CD4-positive, alpha-beta T cell treated with Interleukin-15 for 4 hours (primary cell): ENCODE results near the gene RBM5.

ENCODE experiments used
- DNase-seq: peaks from one replicate; pipeline ENCODE4 v3.0.0-alpha.2; 2020; ENCODE audit warnings: low spot score

The RBM5 gene

GRCh38 chr3:50121072-50122032, 32.6 kb downstream of the RBM5 start:
- DNase-seq: peak; percentile 61

GRCh38 chr3:50122071-50122470, 33.4 kb downstream of the RBM5 start:
- DNase-seq: no peak

GRCh38 chr3:50122661-50123391, 34.1 kb downstream of the RBM5 start:
- DNase-seq: no peak

GRCh38 chr3:50123394-50124051, 34.8 kb downstream of the RBM5 start:
- no peak for DNase-seq

- DNase-seq: no peak
Observed at GRCh38 chr3:50124052-50124799, 35.5 kb downstream of the RBM5 start.

- no peak for DNase-seq
Observed at GRCh38 chr3:50124800-50125178, 36.1 kb downstream of the RBM5 start.

- no peak for DNase-seq
Observed at GRCh38 chr3:50125541-50126286, 37.0 kb downstream of the RBM5 start.

GRCh38 chr3:50126287-50127211, 37.8 kb downstream of the RBM5 start:
- no peak for DNase-seq

GRCh38 chr3:50127251-50127691, 38.6 kb downstream of the RBM5 start:
- DNase-seq: no peak

- no peak for DNase-seq
Observed at GRCh38 chr3:50128001-50128400, 39.3 kb downstream of the RBM5 start.

GRCh38 chr3:50130436-50130835, 41.7 kb downstream of the RBM5 start:
- DNase-seq: no peak

GRCh38 chr3:50132421-50133282, 43.9 kb downstream of the RBM5 start:
- no peak for DNase-seq

- DNase-seq: no peak
Observed at GRCh38 chr3:50133283-50133615, 44.5 kb downstream of the RBM5 start.

- DNase-seq: no peak
Observed at GRCh38 chr3:50134367-50134766, 45.6 kb downstream of the RBM5 start.

GRCh38 chr3:50135964-50136363, 47.2 kb downstream of the RBM5 start:
- DNase-seq: no peak

- no peak for DNase-seq
Observed at GRCh38 chr3:50136714-50137405, 48.1 kb downstream of the RBM5 start.

- DNase-seq: no peak
Observed at GRCh38 chr3:50137531-50137930, 48.8 kb downstream of the RBM5 start.
